HEK293T (cell line): ENCODE measurements around the gene KCNN3.
A peak's percentile ranks its signal among the peaks of the same experiment; 100 is the strongest.

ENCODE experiments used
- CTCF ChIA-PET: fragments of 350-600 bp; formaldehyde crosslinking; extraction: SDS; loops from one replicate; lab custom pipeline; 2021; ENCODE audit warnings: antibody characterized with exemption, inconsistent platforms; lab: Yijun Ruan, JAX
- POLR2A ChIA-PET: fragments of 350-600 bp; formaldehyde crosslinking; extraction: SDS; loops from one replicate; lab custom pipeline; 2020; ENCODE audit warnings: antibody characterized with exemption, inconsistent platforms; lab: Yijun Ruan, JAX
- DNase-seq: peaks from one replicate; pipeline ENCODE4 v3.0.0; 2012; ENCODE audit warnings: mixed read lengths; ENCODE audit errors: extremely low spot score
- ARNT ChIP-seq: fragments of 450-650 bp; IDR thresholded peaks from 2 replicates; pipeline ENCODE4 v1.6.1; 2017; ENCODE audit warnings: mild to moderate bottlenecking
- BHLHE40 ChIP-seq: fragments of 450-650 bp; IDR thresholded peaks from 2 replicates; pipeline ENCODE4 v1.6.1; 2016; ENCODE audit warnings: mild to moderate bottlenecking, moderate library complexity, borderline replicate concordance
- CTBP1 ChIP-seq: fragments of 450-650 bp; IDR thresholded peaks from 2 replicates; pipeline ENCODE4 v1.6.1; 2016; ENCODE audit warnings: borderline replicate concordance
- ELF4 ChIP-seq: fragments of 450-650 bp; IDR thresholded peaks from 2 replicates; pipeline ENCODE4 v1.6.1; 2017; ENCODE audit warnings: antibody characterized with exemption
- FOXA1 ChIP-seq: fragments of 450-650 bp; IDR thresholded peaks from 2 replicates; pipeline ENCODE4 v1.6.1; 2016; ENCODE audit warnings: mild to moderate bottlenecking
- FOXK2 ChIP-seq: fragments of 450-650 bp; IDR thresholded peaks from 2 replicates; pipeline ENCODE4 v1.6.1; 2016; ENCODE audit warnings: mild to moderate bottlenecking
- FOXM1 ChIP-seq: fragments of 450-650 bp; IDR thresholded peaks from 2 replicates; pipeline ENCODE4 v1.6.1; 2017; ENCODE audit warnings: mild to moderate bottlenecking, borderline replicate concordance
- HDGF ChIP-seq: fragments of 450-650 bp; IDR thresholded peaks from 2 replicates; pipeline ENCODE4 v1.6.1; 2017; ENCODE audit warnings: antibody characterized with exemption, borderline replicate concordance
- L3MBTL2 ChIP-seq: fragments of 450-650 bp; conservative IDR thresholded peaks from 2 replicates; pipeline ENCODE4 v1.6.1; 2016; ENCODE audit warnings: mild to moderate bottlenecking
- LEF1 ChIP-seq: fragments of 450-650 bp; IDR thresholded peaks from 2 replicates; pipeline ENCODE4 v1.6.1; 2017; ENCODE audit warnings: mild to moderate bottlenecking, borderline replicate concordance
- NFRKB ChIP-seq: fragments of 450-650 bp; IDR thresholded peaks from 2 replicates; pipeline ENCODE4 v1.6.1; 2016; ENCODE audit warnings: mild to moderate bottlenecking, moderate library complexity
- SP1 ChIP-seq: fragments of 450-650 bp; IDR thresholded peaks from 2 replicates; pipeline ENCODE4 v1.6.1; 2017
- SUZ12 ChIP-seq: fragments of 450-650 bp; IDR thresholded peaks from 2 replicates; pipeline ENCODE4 v1.6.1; 2016; ENCODE audit warnings: mild to moderate bottlenecking
- TARDBP ChIP-seq: fragments of 450-650 bp; IDR thresholded peaks from 2 replicates; pipeline ENCODE4 v1.6.1; 2016
- ZNF384 ChIP-seq: fragments of 450-650 bp; IDR thresholded peaks from 2 replicates; pipeline ENCODE4 v1.6.1; 2016
- TF ChIP-seq, protein P1 (sequence below): fragments of 450-650 bp; IDR thresholded peaks from 2 replicates; pipeline ENCODE4 v1.6.1; 2016

The KCNN3 gene

GRCh38 chr1:154753426-154753825 lies 116.7 kb downstream of the KCNN3 start:
- TF ChIP-seq NFRKB (no peak), LEF1 (no peak), SUZ12 (no peak), FOXK2 (no peak), SP1 (no peak), FOXA1 (no peak), ZNF384 (no peak), HDGF (no peak), BHLHE40 (no peak), TARDBP (no peak), ARNT (no peak), L3MBTL2 (no peak), CTBP1 (no peak), ELF4 (no peak), FOXM1 (no peak)
- TF ChIP-seq, protein P1, sequence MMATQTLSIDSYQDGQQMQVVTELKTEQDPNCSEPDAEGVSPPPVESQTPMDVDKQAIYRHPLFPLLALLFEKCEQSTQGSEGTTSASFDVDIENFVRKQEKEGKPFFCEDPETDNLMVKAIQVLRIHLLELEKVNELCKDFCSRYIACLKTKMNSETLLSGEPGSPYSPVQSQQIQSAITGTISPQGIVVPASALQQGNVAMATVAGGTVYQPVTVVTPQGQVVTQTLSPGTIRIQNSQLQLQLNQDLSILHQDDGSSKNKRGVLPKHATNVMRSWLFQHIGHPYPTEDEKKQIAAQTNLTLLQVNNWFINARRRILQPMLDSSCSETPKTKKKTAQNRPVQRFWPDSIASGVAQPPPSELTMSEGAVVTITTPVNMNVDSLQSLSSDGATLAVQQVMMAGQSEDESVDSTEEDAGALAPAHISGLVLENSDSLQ, result no peak
- CTCF ChIA-PET, result no interaction called here

DNA sequence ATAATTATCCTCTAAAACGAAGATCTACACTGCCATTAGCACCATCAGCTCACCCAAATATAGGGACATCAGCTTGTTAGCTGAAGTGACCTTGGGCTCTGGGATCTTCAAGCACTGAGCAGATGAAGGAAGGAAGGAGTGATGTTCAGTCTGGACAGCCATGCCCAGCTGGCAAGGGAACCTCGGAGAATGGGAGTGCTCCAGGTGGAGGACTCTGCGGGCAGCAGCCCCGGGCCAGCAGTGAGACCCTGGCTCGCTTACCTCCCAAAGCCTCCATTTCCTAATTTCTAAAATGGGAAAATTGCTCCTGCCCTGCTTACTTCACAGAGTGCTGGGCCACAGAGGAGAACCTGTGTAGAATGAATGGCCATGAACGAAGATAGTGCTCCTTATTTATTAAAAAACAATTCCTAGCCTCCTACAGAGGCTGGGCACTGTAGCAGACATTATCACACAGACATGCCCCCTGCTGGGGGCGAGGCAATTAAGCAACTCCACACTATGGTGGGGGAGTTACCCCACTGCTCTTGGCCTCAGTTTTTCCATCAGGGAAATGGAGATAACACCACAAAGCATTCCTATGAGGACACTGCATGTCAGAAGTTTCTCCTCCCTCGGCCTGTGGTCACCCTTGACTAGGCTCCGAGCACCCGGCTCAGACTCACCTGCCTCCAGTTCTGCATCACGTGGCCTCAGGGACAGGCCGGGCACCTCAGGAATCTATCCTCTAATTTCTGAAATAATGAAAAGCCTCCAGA lies 117.6 kb downstream of the KCNN3 start:
- TF ChIP-seq FOXA1, result no peak
- no peak for TF ChIP-seq ZNF384
- TF ChIP-seq LEF1, result no peak
- TF ChIP-seq, protein P1, result no peak
- TF ChIP-seq TARDBP, result no peak
- TF ChIP-seq BHLHE40, result no peak
- no peak for TF ChIP-seq ELF4
- no peak for TF ChIP-seq CTBP1
- TF ChIP-seq L3MBTL2, result no peak
- ChIA-PET POLR2A (no interaction called here), CTCF (no interaction called here)
- DNase-seq, result no peak

More at GRCh38 chr1:154753426-154753825, 116.7 kb downstream of the KCNN3 start:
- DNase-seq, result no peak
- POLR2A ChIA-PET, result no interaction called here

GRCh38 chr1:154751690-154752089 lies 118.4 kb downstream of the KCNN3 start:
- CTCF ChIA-PET, result interaction anchor here (0.9 kb wide), 1 partner anchor 14 kb away, joined by 4 read pairs; no protein-coding TSS in a partner anchor
- no peak for TF ChIP-seq SP1
- TF ChIP-seq NFRKB, result no peak
- no peak for TF ChIP-seq TARDBP
- TF ChIP-seq, protein P1, result no peak
- TF ChIP-seq CTBP1, result no peak
- TF ChIP-seq BHLHE40, result no peak
- TF ChIP-seq SUZ12, result no peak
- TF ChIP-seq FOXA1, result no peak
- TF ChIP-seq ARNT, result no peak
- TF ChIP-seq FOXK2, result no peak
- TF ChIP-seq ZNF384, result no peak
- no peak for TF ChIP-seq HDGF
- no peak for TF ChIP-seq FOXM1
- no peak for TF ChIP-seq LEF1
- no peak for TF ChIP-seq L3MBTL2
- DNase-seq, result no peak
- POLR2A ChIA-PET, result no interaction called here

DNA sequence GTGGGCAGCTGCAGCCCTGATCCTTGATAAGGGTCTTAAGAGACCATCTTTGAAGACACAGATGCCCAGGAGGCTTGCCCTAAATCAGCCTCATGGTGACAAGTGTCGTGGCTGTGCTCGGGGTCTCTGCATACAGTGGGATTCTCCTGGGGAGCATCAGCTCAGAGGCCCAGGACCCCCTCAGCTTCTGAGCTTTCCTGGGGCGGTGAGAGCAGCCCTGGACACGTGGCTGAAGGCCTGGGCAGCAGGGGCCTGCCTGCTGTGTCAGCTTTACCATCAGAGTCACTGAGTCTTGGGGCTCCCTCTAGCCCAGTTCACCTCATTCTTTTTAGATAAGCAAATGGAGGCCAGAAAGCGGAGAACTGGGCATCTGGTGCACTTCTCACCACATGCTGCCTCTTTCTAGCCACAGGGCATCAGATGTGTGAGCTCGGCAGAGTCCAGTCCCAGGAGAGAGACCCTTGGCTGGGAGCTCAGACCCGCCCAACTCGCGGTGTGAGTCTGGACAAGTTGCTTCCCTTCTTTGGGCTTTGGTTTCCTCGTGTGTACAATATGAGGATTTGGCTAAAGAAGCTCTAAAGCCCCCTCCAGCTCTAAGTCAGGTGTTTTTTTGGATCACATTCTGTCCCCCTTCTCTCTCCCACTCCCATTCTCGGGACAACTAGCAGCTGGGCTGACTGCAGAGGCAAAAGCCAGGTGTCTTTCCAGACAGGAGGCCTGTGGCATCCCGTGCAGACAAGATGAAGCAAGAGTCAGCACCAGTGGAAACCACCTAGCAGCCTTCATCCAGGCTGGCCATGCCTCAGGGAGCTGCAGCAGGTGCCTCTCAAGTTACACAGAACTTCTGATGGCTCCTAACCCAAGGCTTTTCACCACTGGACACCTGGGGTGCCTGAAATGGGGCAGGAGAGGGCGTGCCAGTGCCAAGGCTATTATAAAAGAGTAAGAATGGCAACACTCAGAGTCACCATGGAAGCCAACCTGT lies 119.1 kb downstream of the KCNN3 start:
- DNase-seq, result no peak
- POLR2A ChIA-PET, result no interaction called here
- CTCF ChIA-PET, result interaction anchor here (0.5 to 0.9 kb wide), 3 partner anchors 15 to 206 kb away, joined by 3 to 4 read pairs (median 3); no protein-coding TSS in a partner anchor
- TF ChIP-seq HDGF (no peak), SUZ12 (no peak)

GRCh38 chr1:154749078-154749760 lies 120.9 kb downstream of the KCNN3 start:
- ChIA-PET CTCF (no interaction called here), POLR2A (no interaction called here)
- TF ChIP-seq, protein P1, result no peak
- TF ChIP-seq L3MBTL2 (no peak), SUZ12 (no peak), SP1 (no peak)
- peak; percentile 42 for DNase-seq
